ENCODE data around the gene TSPAN16.
A peak's percentile ranks its signal among the peaks of the same experiment; 100 is the strongest.

TSPAN16 gene

GRCh38 chr19:11261431-11261970, 34.5 kb upstream of the TSPAN16 start:
- DNase-seq (ENCODE audit: low read depth, low spot score), result no peak
- no peak for TF ChIP-seq CTCF (IDR thresholded peaks at IDR 0.05; ENCODE audit: low read depth, low read length)
- in situ Hi-C loops (cut with HindIII; ENCODE audit: low sequenced_read_pairs), result no loop called here
- H3K4me3 ChIP-seq (ENCODE audit: low read depth, low read length), result peak overlapping the region; percentile 53

DNA sequence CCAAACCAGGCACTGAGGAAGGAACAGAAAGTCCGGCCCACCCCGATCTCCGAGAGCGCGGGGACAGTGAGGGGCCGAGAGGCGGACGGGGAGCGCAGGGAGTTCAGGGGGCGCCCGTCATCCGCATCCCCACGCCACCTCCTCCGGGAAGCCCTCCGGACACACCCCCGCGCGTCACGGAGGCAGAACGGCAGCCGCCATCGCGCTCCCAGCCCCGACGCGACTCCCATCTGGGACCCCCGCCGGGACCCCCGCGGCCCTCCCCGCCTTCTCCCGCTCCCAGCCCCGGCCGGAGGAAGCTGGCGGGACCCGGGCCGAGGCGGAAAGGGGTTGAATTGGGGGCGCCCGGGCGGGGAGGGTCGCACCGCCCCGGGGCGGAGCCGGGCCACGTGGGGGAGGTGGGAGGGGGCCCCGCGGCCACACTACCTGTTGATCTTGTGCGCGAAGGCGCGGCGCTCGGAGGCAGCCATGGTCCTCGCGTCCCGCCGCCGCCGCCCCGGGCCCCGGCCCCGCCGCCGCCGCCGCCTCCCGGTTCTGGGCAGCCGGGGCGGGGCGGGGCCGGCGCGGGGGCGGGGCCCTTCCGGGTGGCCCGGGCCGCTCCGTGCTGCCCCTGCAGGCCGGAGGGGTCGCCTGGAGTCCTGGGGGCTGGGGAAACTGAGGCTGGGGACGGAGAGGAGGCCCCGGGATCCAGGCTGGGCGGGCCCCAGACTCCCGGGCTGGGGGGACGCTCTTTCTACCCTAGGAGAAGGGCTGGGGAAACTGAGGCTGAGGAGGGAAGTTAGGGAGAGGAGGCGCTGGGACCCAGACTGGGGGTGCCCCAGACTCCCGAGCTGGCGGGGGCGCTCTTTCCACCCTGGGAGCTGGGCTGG, 33.8 kb upstream of the TSPAN16 start, which contains the start of gene DOCK6:
TSS of gene DOCK6 (minus strand) at position 554 of the 869 bp plus-strand sequence. CDS start at position 470, 84 bp downstream.
- H3K4me3 ChIP-seq (ENCODE audit: low read depth, low read length), result peak within 1 kb of the TSS; percentile 53
- in situ Hi-C loops (cut with HindIII; ENCODE audit: low sequenced_read_pairs), result no loop called here
- TF ChIP-seq CTCF (IDR thresholded peaks at IDR 0.05; ENCODE audit: low read depth, low read length), result peak; percentile 40
- no peak for DNase-seq (ENCODE audit: low read depth, low spot score)

GRCh38 chr19:11263726-11264125, 32.2 kb upstream of the TSPAN16 start:
- in situ Hi-C loops (cut with HindIII; ENCODE audit: low sequenced_read_pairs), result no loop called here
- no peak for TF ChIP-seq CTCF (IDR thresholded peaks at IDR 0.05; ENCODE audit: low read depth, low read length)
- DNase-seq (ENCODE audit: low read depth, low spot score), result no peak

GRCh38 chr19:11264452-11265176, 31.3 kb upstream of the TSPAN16 start:
- H3K4me3 ChIP-seq (ENCODE audit: low read depth, low read length), result no peak overlapping the region
- TF ChIP-seq CTCF (IDR thresholded peaks at IDR 0.05; ENCODE audit: low read depth, low read length), result no peak
- no peak for DNase-seq (ENCODE audit: low read depth, low spot score)
- in situ Hi-C loops (cut with HindIII; ENCODE audit: low sequenced_read_pairs), result no loop called here

More at GRCh38 chr19:11263726-11264125, 32.2 kb upstream of the TSPAN16 start:
- H3K4me3 ChIP-seq (ENCODE audit: low read depth, low read length), result no peak overlapping the region

DNA sequence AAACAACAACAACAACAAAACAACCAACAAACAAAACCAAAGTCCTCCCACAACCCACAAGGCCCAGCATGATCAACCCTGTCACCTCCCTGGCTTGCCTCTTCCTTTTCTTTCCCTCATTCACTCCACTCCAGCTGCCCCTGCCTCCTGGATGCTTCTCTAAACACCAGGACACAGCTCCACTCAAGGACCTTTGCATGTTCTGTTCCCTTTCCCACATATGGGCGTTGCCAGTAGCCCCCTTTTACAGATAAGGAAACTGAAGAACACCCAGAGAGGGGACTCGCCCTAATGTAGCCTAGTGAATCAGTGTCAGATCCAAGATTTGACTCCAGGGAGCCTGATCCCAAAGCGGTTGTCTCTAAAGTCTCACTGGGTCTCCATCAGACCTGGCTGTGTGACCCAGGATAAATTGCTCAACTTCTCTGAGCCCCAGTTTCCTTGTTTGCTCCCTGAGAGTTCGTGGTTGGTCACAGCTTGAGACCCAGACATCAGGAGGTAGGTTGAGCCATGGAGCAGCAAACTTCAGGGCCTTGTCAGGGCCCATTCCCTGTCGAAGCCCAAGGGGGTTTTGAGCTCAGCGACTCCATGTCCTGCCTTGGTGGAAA, 30.7 kb upstream of the TSPAN16 start:
- H3K4me3 ChIP-seq (ENCODE audit: low read depth, low read length), result no peak overlapping the region
- no peak for TF ChIP-seq CTCF (IDR thresholded peaks at IDR 0.05; ENCODE audit: low read depth, low read length)
- in situ Hi-C loops (cut with HindIII; ENCODE audit: low sequenced_read_pairs), result no loop called here
- no peak for DNase-seq (ENCODE audit: low read depth, low spot score)

DNA sequence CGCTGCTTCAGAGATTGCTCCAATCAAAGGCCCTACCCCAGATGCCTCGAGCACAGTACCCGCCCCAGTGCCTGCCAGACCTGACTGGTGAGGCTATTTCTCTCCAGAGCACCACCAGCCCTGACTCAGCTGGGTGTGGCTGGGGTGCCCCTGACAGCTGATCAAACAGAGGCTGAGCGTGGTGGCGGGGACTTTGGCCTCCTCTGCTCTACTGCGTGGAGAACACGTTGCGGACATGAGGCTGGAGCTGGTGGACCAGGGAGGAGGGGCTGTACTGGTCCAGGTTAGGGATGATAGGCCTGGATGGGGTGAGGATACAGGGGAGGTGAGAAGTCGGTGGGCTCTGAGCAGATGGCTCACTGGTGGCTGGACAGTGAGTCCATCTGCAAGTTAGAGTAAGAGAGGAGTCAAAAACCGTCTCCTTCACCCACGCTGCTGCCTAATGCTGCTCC, 30.1 kb upstream of the TSPAN16 start:
- H3K4me3 ChIP-seq (ENCODE audit: low read depth, low read length), result no peak overlapping the region
- in situ Hi-C loops (cut with HindIII; ENCODE audit: low sequenced_read_pairs), result no loop called here
- peak; percentile 14 for DNase-seq (ENCODE audit: low read depth, low spot score)
- TF ChIP-seq CTCF (IDR thresholded peaks at IDR 0.05; ENCODE audit: low read depth, low read length), result no peak
